K562 (cell line): ENCODE data around the gene FGF12. TPM values are rescaled to one million over a fixed set of nuclear protein-coding genes. Genes with fewer than 3 reads are reported as not detected.

Experiments
- ATAC-seq: fragments of 200-7000 bp; cut with Tn5 transposase; 3 replicates; pipeline ENCODE4 v1.9.1; 2020; ENCODE audit warnings: moderate library complexity
- BruUV-seq: library from RNA; stranded (reverse); fragments of 400-500 nt; replicated peaks from 2 replicates; lab custom pipeline; 2021; lab: Mats Ljungman, UMichigan
- CTCF ChIA-PET: fragments of 300-600 bp; formaldehyde crosslinking; extraction: SDS; loops from one replicate; lab custom pipeline; 2021; ENCODE audit warnings: low intra/inter-chr PET ratio; lab: Yijun Ruan, JAX
- POLR2A ChIA-PET: fragments of 300-600, 350-650 bp; sonication (Branson Sonifier 250); formaldehyde crosslinking; extraction: SDS; loops from one replicate; lab custom pipeline; 2021; ENCODE audit warnings: antibody characterized with exemption, inconsistent platforms; lab: Yijun Ruan, JAX
- DNase-seq, 4 experiments: peaks; one replicate each; pipeline versions ENCODE4 v3.0.0 to v3.0.0-alpha.2; 2011 to 2018; ENCODE audit warnings: low spot score in 3 of 4, mixed read lengths in 3 of 4; ENCODE audit errors: extremely low read depth in 1 of 4
- FAIRE-seq: peaks from 2 replicates; lab custom pipeline; 2011; peaks lifted over from hg19 to GRCh38; lab: Jason Lieb, UNC
- H2AFZ ChIP-seq: 2 replicates; pipeline ENCODE4 v1.6.0; 2011; ENCODE audit warnings: low read depth, low read length, control low read depth, inconsistent platforms
- H3K27ac ChIP-seq: fragments of 200-600 bp; 3 replicates; pipeline ENCODE4 v1.8.0; 2011; ENCODE audit warnings: low read depth, mild to moderate bottlenecking, control low read depth, inconsistent platforms, low read length, moderate library complexity, mixed read lengths; ENCODE audit errors: extremely low read depth
- H3K27me3 ChIP-seq, 2 experiments: fragments of 300-600 bp in 1 of 2; 2 replicates in 1 of 2; 3 replicates in 1 of 2; pipeline versions ENCODE4 v1.6.0 to v1.8.0; 2011; ENCODE audit warnings: inconsistent platforms in 2 of 2, low read length in 2 of 2, mild to moderate bottlenecking in 1 of 2, mixed read lengths in 1 of 2, moderate library complexity in 1 of 2; ENCODE audit not compliant: control insufficient read depth in 2 of 2, insufficient read depth in 2 of 2
- H3K36me3 ChIP-seq: fragments of 300-600 bp; 3 replicates; pipeline ENCODE4 v1.8.0; 2011; ENCODE audit warnings: mild to moderate bottlenecking, low read length, inconsistent platforms; ENCODE audit not compliant: control insufficient read depth, insufficient read depth
- H3K4me1 ChIP-seq, 2 experiments: fragments of 200-600 bp in 1 of 2; replicated peaks in 1 of 2; 2 replicates in 1 of 2; 3 replicates in 1 of 2; pipeline versions ENCODE4 v1.5.1 to v1.8.0; 2011; ENCODE audit warnings: inconsistent platforms in 2 of 2, low read length in 2 of 2, mild to moderate bottlenecking in 1 of 2, mixed read lengths in 1 of 2, moderate library complexity in 1 of 2; ENCODE audit not compliant: control insufficient read depth in 2 of 2, insufficient read depth in 2 of 2
- H3K4me2 ChIP-seq: 2 replicates; pipeline ENCODE4 v1.6.1; 2011; ENCODE audit warnings: low read length, control low read depth, inconsistent platforms, mixed read lengths; ENCODE audit not compliant: insufficient read depth
- H3K4me3 ChIP-seq: fragments of 200-600 bp; sonication (generic), shearing (Covaris generic); 2 replicates; pipeline ENCODE4 v1.5.1; 2016; ENCODE audit warnings: control low read depth, inconsistent platforms
- H3K79me2 ChIP-seq: fragments of 200-600 bp; 3 replicates; pipeline ENCODE4 v1.8.0; 2011; ENCODE audit warnings: low read length, inconsistent platforms; ENCODE audit not compliant: control insufficient read depth, insufficient read depth
- H3K9ac ChIP-seq, 2 experiments: 2 replicates each; pipeline versions ENCODE4 v1.6.0 to v1.6.1; 2011; ENCODE audit warnings: low read depth in 2 of 2, low read length in 2 of 2, control low read depth in 1 of 2, inconsistent platforms in 1 of 2, mild to moderate bottlenecking in 1 of 2, mixed read lengths in 1 of 2; ENCODE audit not compliant: insufficient read depth in 1 of 2
- H3K9me1 ChIP-seq: one replicate; pipeline ENCODE4 v1.6.0; 2011; ENCODE audit warnings: inconsistent platforms, mild to moderate bottlenecking, low read length, moderate library complexity; ENCODE audit not compliant: control insufficient read depth, insufficient read depth
- H3K9me3 ChIP-seq: replicated peaks from 2 replicates; pipeline ENCODE4 v1.5.1; 2011; ENCODE audit warnings: low read depth, low read length, inconsistent platforms; ENCODE audit not compliant: control insufficient read depth, insufficient read depth
- H4K20me1 ChIP-seq: replicated peaks from 2 replicates; pipeline ENCODE4 v1.6.1; 2011; ENCODE audit warnings: low read length, inconsistent platforms, mixed read lengths; ENCODE audit not compliant: control insufficient read depth, insufficient read depth
- KAT7 ChIP-seq: sonication (generic); formaldehyde crosslinking; IDR thresholded peaks from 2 replicates; pipeline ENCODE4 v1.8.0; 2022; ENCODE audit warnings: missing genetic modification reagents, mild to moderate bottlenecking, borderline replicate concordance
- LEF1 ChIP-seq: fragments of 450-650 bp; IDR thresholded peaks from 2 replicates; pipeline ENCODE4 v1.6.1; 2016; ENCODE audit warnings: mild to moderate bottlenecking
- MYBL2 ChIP-seq, 2 experiments: fragments of 450-650 bp in 1 of 2; sonication (generic) in 1 of 2; formaldehyde crosslinking in 1 of 2; IDR thresholded peaks; 2 replicates each; pipeline versions ENCODE4 v1.6.1 to v1.8.1; 2017 to 2022; ENCODE audit warnings: borderline replicate concordance in 1 of 2, inconsistent platforms in 1 of 2, low read depth in 1 of 2, mild to moderate bottlenecking in 1 of 2, missing genetic modification reagents in 1 of 2, moderate library complexity in 1 of 2
- NCOA1 ChIP-seq: fragments of 450-650 bp; IDR thresholded peaks from 2 replicates; pipeline ENCODE4 v1.6.1; 2016; ENCODE audit warnings: low read depth
- ZNF445 ChIP-seq: fragments of 250-450 bp; sonication (Bioruptor Pico); IDR thresholded peaks from 2 replicates; pipeline ENCODE4 v1.4.0; 2020; ENCODE audit warnings: low read depth, mild to moderate bottlenecking, moderate library complexity
- WGBS: fragments of 100-300 bp; shearing (Covaris generic); methylation state at CpG from one replicate; pipeline ENCODE4 v1.1.6; 2016; ENCODE audit warnings: low coverage, mixed read lengths; ENCODE audit not compliant: insufficient coverage; ENCODE audit errors: missing lambda C conversion rate; 5-methylcytosine and 5-hydroxymethylcytosine counted together
- in situ Hi-C: fragments of 300-500 bp; cut with MboI; formaldehyde crosslinking; loops from 4 replicates; pipeline ENCODE4 v1.15.0; 2018; ENCODE audit warnings: inconsistent platforms, mixed read lengths
- intact Hi-C: fragments of 100-400 bp; cut with micrococcal nuclease; formaldehyde crosslinking; loops from 2 replicates; pipeline ENCODE4 v1.14.2; 2022
- polyA plus RNA-seq, 8 experiments: library from polyadenylated mRNA; depleted of rRNA in 4 of 8; stranded (reverse) in 5 of 8; unstranded in 3 of 8; fragments of >200 nt; fragmentation: Nextera tagmentation in 2 of 8; fragmentation: Illumina TruSeq in 1 of 8; extraction: Ambion mirVana in 2 of 8; extraction: Trizol in 1 of 8; gene quantifications; 2 replicates each; pipeline versions ENCODE4 v1.2.1 to v1.2.3, GENCODE V29; 2011 to 2014; ENCODE audit warnings: inconsistent platforms in 1 of 8, missing spikeins in 1 of 8
- total RNA-seq, 7 experiments: library from RNA; depleted of rRNA in 6 of 7; stranded (reverse); fragments of >200 nt in 6 of 7; fragmentation: Illumina TruSeq in 2 of 7; extraction: Trizol in 2 of 7; gene quantifications; 2 replicates each; pipeline versions ENCODE4 v1.2.1 to v1.2.3, GENCODE V29; 2011 to 2021; ENCODE audit warnings: low replicate concordance in 1 of 7
- TF ChIP-seq, protein P1 (sequence below): fragments of 450-650 bp; formaldehyde crosslinking; IDR thresholded peaks from 2 replicates; pipeline ENCODE4 v1.4.0; 2020; ENCODE audit warnings: mild to moderate bottlenecking, moderate library complexity
- TF ChIP-seq, protein P2 (sequence below): IDR thresholded peaks from 3 replicates; pipeline ENCODE4 v1.6.1; 2011; ENCODE audit warnings: borderline replicate concordance, mild to moderate bottlenecking, moderate library complexity; ENCODE audit not compliant: insufficient read length; ENCODE audit errors: extremely low read depth
- TF ChIP-seq, protein P3 (sequence below): fragments of 250-450 bp; sonication (Bioruptor Pico); IDR thresholded peaks from 2 replicates; pipeline ENCODE4 v1.5.0; 2022; ENCODE audit warnings: mild to moderate bottlenecking
- TF ChIP-seq, protein P4 (sequence below): sonication (generic); formaldehyde crosslinking; IDR thresholded peaks from 2 replicates; pipeline ENCODE4 v1.8.0; 2022; ENCODE audit warnings: missing genetic modification reagents, mild to moderate bottlenecking, borderline replicate concordance
- TF ChIP-seq, protein P5 (sequence below): sonication (generic); formaldehyde crosslinking; IDR thresholded peaks from 2 replicates; pipeline ENCODE4 v1.9.0; 2022; ENCODE audit warnings: mild to moderate bottlenecking, missing genetic modification reagents

Gene FGF12
- total and polyA plus RNA-seq, 9 of the 15 experiments (the other 6 are each of a cell fraction or from before 2014, with no cell fraction given), result not detected

DNA sequence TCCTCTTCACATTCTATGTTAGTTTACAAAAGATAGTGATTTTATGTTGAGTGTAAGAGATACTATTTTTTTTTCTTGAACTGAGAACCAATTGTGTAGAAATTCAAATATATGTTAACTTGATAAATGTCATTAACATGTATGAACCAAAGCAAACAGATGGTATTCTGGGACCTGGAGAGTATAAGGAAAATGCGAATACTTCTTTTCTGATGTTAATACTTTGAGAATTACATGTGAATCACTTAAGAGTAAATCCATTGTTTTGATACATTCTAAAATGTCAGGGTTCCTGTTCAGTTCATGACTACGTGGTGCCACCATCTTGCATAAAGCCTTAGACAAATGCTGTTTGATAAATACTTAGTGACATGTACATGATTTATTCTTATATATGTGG, 541.3 kb downstream of the FGF12 start (continued):
- TF ChIP-seq, protein P1, sequence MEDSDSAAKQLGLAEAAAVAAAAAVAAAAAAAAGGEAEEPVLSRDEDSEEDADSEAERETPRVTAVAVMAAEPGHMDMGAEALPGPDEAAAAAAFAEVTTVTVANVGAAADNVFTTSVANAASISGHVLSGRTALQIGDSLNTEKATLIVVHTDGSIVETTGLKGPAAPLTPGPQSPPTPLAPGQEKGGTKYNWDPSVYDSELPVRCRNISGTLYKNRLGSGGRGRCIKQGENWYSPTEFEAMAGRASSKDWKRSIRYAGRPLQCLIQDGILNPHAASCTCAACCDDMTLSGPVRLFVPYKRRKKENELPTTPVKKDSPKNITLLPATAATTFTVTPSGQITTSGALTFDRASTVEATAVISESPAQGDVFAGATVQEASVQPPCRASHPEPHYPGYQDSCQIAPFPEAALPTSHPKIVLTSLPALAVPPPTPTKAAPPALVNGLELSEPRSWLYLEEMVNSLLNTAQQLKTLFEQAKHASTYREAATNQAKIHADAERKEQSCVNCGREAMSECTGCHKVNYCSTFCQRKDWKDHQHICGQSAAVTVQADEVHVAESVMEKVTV (CRISPR knock-in tag), result no peak
- no peak for TF ChIP-seq LEF1
- TF ChIP-seq, all 486 proteins: peak for 0

DNA sequence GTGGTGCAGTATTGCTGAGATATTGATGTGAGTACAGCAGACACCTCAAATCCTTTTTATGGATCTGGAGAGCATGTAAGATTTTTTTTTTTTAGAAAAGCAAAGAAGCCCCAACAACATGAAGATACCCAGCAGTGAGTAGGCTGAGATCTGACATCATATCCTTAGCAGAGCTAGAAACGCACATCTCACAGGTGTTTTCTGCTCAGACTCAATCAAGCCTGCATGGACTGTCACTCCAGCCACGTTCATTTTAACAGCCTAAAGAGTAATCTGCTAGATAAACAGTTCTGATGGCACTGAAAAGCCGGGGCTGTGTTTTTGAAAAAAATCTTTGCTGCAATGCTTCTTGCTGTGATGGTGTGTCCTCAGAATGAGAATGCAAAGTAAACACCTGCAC, 544.2 kb downstream of the FGF12 start:
- Histone ChIP-seq H3K4me3 (no peak overlapping the region), H3K4me1 (no peaks in the 10 kb centered on the region), H2AFZ (no peak overlapping the region), H3K36me3 (no peaks in the 10 kb centered on the region), H3K9me3 (no peaks in the 10 kb centered on the region), H3K9ac (no peak overlapping the region), H3K4me2 (no peak overlapping the region), H3K27me3 (no peaks in the 10 kb centered on the region), H3K27ac (no peak overlapping the region), H4K20me1 (no peaks in the 10 kb centered on the region), H3K79me2 (no peaks in the 10 kb centered on the region), H3K9me1 (no peaks in the 10 kb centered on the region)
- DNase-seq, result no peak
- BruUV-seq, result no TSS peak
- no peak for FAIRE-seq
- ChIA-PET CTCF (no interaction called here), POLR2A (no interaction called here)
- ATAC-seq, result no peak
- WGBS, result 0% methylated on average over 3 of the region's 3 CpGs
- intact Hi-C loops, result no loop called here
- in situ Hi-C loops, result no loop called here
- TF ChIP-seq, protein P2, sequence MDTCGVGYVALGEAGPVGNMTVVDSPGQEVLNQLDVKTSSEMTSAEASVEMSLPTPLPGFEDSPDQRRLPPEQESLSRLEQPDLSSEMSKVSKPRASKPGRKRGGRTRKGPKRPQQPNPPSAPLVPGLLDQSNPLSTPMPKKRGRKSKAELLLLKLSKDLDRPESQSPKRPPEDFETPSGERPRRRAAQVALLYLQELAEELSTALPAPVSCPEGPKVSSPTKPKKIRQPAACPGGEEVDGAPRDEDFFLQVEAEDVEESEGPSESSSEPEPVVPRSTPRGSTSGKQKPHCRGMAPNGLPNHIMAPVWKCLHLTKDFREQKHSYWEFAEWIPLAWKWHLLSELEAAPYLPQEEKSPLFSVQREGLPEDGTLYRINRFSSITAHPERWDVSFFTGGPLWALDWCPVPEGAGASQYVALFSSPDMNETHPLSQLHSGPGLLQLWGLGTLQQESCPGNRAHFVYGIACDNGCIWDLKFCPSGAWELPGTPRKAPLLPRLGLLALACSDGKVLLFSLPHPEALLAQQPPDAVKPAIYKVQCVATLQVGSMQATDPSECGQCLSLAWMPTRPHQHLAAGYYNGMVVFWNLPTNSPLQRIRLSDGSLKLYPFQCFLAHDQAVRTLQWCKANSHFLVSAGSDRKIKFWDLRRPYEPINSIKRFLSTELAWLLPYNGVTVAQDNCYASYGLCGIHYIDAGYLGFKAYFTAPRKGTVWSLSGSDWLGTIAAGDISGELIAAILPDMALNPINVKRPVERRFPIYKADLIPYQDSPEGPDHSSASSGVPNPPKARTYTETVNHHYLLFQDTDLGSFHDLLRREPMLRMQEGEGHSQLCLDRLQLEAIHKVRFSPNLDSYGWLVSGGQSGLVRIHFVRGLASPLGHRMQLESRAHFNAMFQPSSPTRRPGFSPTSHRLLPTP, result no peak
- TF ChIP-seq, protein P3, sequence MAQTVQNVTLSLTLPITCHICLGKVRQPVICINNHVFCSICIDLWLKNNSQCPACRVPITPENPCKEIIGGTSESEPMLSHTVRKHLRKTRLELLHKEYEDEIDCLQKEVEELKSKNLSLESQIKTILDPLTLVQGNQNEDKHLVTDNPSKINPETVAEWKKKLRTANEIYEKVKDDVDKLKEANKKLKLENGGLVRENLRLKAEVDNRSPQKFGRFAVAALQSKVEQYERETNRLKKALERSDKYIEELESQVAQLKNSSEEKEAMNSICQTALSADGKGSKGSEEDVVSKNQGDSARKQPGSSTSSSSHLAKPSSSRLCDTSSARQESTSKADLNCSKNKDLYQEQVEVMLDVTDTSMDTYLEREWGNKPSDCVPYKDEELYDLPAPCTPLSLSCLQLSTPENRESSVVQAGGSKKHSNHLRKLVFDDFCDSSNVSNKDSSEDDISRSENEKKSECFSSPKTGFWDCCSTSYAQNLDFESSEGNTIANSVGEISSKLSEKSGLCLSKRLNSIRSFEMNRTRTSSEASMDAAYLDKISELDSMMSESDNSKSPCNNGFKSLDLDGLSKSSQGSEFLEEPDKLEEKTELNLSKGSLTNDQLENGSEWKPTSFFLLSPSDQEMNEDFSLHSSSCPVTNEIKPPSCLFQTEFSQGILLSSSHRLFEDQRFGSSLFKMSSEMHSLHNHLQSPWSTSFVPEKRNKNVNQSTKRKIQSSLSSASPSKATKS (CRISPR knock-in tag), result no peak
- TF ChIP-seq, protein P4, sequence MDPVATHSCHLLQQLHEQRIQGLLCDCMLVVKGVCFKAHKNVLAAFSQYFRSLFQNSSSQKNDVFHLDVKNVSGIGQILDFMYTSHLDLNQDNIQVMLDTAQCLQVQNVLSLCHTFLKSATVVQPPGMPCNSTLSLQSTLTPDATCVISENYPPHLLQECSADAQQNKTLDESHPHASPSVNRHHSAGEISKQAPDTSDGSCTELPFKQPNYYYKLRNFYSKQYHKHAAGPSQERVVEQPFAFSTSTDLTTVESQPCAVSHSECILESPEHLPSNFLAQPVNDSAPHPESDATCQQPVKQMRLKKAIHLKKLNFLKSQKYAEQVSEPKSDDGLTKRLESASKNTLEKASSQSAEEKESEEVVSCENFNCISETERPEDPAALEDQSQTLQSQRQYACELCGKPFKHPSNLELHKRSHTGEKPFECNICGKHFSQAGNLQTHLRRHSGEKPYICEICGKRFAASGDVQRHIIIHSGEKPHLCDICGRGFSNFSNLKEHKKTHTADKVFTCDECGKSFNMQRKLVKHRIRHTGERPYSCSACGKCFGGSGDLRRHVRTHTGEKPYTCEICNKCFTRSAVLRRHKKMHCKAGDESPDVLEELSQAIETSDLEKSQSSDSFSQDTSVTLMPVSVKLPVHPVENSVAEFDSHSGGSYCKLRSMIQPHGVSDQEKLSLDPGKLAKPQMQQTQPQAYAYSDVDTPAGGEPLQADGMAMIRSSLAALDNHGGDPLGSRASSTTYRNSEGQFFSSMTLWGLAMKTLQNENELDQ (CRISPR knock-in tag), result no peak
- TF ChIP-seq ZNF445 (CRISPR knock-in tag), result no peak
- TF ChIP-seq, protein P5, sequence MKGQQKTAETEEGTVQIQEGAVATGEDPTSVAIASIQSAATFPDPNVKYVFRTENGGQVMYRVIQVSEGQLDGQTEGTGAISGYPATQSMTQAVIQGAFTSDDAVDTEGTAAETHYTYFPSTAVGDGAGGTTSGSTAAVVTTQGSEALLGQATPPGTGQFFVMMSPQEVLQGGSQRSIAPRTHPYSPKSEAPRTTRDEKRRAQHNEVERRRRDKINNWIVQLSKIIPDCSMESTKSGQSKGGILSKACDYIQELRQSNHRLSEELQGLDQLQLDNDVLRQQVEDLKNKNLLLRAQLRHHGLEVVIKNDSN, result no peak
- no peak for TF ChIP-seq MYBL2 (IDR thresholded peaks at IDR 0.05; ENCODE audit: low read depth)
- no peak for TF ChIP-seq MYBL2 (CRISPR knock-in tag; IDR thresholded peaks at IDR 0.05; ENCODE audit: borderline replicate concordance)
- TF ChIP-seq KAT7 (CRISPR knock-in tag), result no peak
- no peak for TF ChIP-seq NCOA1
